Keratinocyte (primary cell): Measurements from ENCODE around the gene RAPGEF4. TPM values are rescaled to one million over a fixed set of nuclear protein-coding genes. Genes with fewer than 3 reads are reported as not detected.

ENCODE experiments used
- DNase-seq: peaks from one replicate; pipeline ENCODE4 v3.0.0-alpha.2; 2011; ENCODE audit warnings: low read depth, missing footprints, low spot score
- FAIRE-seq: peaks from 2 replicates; lab custom pipeline; 2011; peaks lifted over from hg19 to GRCh38; lab: Jason Lieb, UNC
- H2AFZ ChIP-seq: 2 replicates; pipeline ENCODE4 v1.6.0; 2012; ENCODE audit warnings: low read length, control low read depth, inconsistent platforms; ENCODE audit not compliant: control insufficient read depth
- H3K27ac ChIP-seq: 2 replicates; pipeline ENCODE4 v1.5.1; 2011; ENCODE audit warnings: low read length; ENCODE audit not compliant: control insufficient read depth, insufficient read depth
- H3K27me3 ChIP-seq: 3 replicates; pipeline ENCODE4 v1.6.0; 2011; ENCODE audit warnings: low read length; ENCODE audit not compliant: control insufficient read depth, insufficient read depth; ENCODE audit errors: extremely low read depth
- H3K36me3 ChIP-seq, 2 experiments: 2 replicates in 1 of 2; 3 replicates in 1 of 2; pipeline ENCODE4 v1.5.1; 2011; ENCODE audit warnings: low read length in 2 of 2, mild to moderate bottlenecking in 1 of 2; ENCODE audit not compliant: control insufficient read depth in 2 of 2, insufficient read depth in 2 of 2; ENCODE audit errors: extremely low read depth in 1 of 2
- H3K4me1 ChIP-seq: 3 replicates; pipeline ENCODE4 v1.5.1; 2011; ENCODE audit warnings: low read length; ENCODE audit not compliant: control insufficient read depth, insufficient read depth; ENCODE audit errors: extremely low read depth
- H3K4me2 ChIP-seq: 3 replicates; pipeline ENCODE4 v1.6.0; 2011; ENCODE audit warnings: low read depth, low read length; ENCODE audit not compliant: control insufficient read depth, insufficient read depth; ENCODE audit errors: extremely low read depth
- H3K4me3 ChIP-seq, 3 experiments: fragments of 200-600 bp in 1 of 3; sonication (generic) in 1 of 3; 2 replicates in 2 of 3; 3 replicates in 1 of 3; pipeline ENCODE4 v1.5.1; 2011 to 2016; ENCODE audit warnings: low read length in 3 of 3, mild to moderate bottlenecking in 3 of 3, control low read depth in 2 of 3, inconsistent platforms in 1 of 3, low read depth in 1 of 3, mixed read lengths in 1 of 3, mixed run types in 1 of 3, moderate library complexity in 1 of 3; ENCODE audit not compliant: control insufficient read depth in 2 of 3, insufficient read depth in 2 of 3; ENCODE audit errors: extremely low read depth in 1 of 3
- H3K79me2 ChIP-seq: 2 replicates; pipeline ENCODE4 v1.6.0; 2012; ENCODE audit warnings: low read length; ENCODE audit not compliant: control insufficient read depth, insufficient read depth
- H3K9ac ChIP-seq: 3 replicates; pipeline ENCODE4 v1.6.0; 2011; ENCODE audit warnings: low read length; ENCODE audit not compliant: control insufficient read depth, insufficient read depth; ENCODE audit errors: extremely low read depth
- H3K9me1 ChIP-seq: 3 replicates; pipeline ENCODE4 v1.6.0; 2011; ENCODE audit warnings: low read length; ENCODE audit not compliant: control insufficient read depth, insufficient read depth; ENCODE audit errors: extremely low read depth
- H3K9me3 ChIP-seq: 2 replicates; pipeline ENCODE4 v1.5.1; 2012; ENCODE audit warnings: low read depth, low read length; ENCODE audit not compliant: control insufficient read depth
- H4K20me1 ChIP-seq: 3 replicates; pipeline ENCODE4 v1.6.0; 2011; ENCODE audit warnings: low read length; ENCODE audit not compliant: control insufficient read depth, insufficient read depth; ENCODE audit errors: extremely low read depth
- CTCF ChIP-seq, 3 experiments: IDR thresholded peaks in 1 of 3; conservative IDR thresholded peaks in 1 of 3; optimal IDR thresholded peaks in 1 of 3; 2 replicates in 2 of 3; 3 replicates in 1 of 3; pipeline versions ENCODE3 to v1.5.1; 2011; ENCODE audit warnings: low read length in 3 of 3, mild to moderate bottlenecking in 3 of 3, moderate library complexity in 2 of 3, control low read depth in 1 of 3, inconsistent platforms in 1 of 3; ENCODE audit not compliant: insufficient read depth in 2 of 3; ENCODE audit errors: extremely low read depth in 1 of 3
- EZH2 ChIP-seq: IDR thresholded peaks from one replicate; pipeline ENCODE4 v1.6.1; 2012; ENCODE audit warnings: inconsistent platforms, mild to moderate bottlenecking, low read length, moderate library complexity
- dilution Hi-C: fragments of 300-500 bp; cut with MboI; formaldehyde crosslinking; loops from one replicate; pipeline ENCODE4 v1.7.0; 2020; ENCODE audit warnings: low sequenced_read_pairs; ENCODE audit not compliant: extremely low pct_ligation_motif_present
- polyA plus RNA-seq, 5 experiments: library from polyadenylated mRNA; depleted of rRNA in 3 of 5; stranded (reverse) in 3 of 5; stranded (forward) in 1 of 5; unstranded in 1 of 5; fragments of >200 nt; gene quantifications; 1 replicate in 1 of 5; 2 replicates in 3 of 5; 3 replicates in 1 of 5; pipeline versions ENCODE4 v1.2.1 to v1.2.3, GENCODE V29; 2011 to 2012; ENCODE audit warnings: missing spikeins in 2 of 5, low read depth in 1 of 5, low replicate concordance in 1 of 5

The RAPGEF4 gene
- polyA plus RNA-seq, 1 donor (not counting 4 experiments of a cell fraction or from before 2014, with no cell fraction given) = 1.6 TPM

- no peak overlapping the region for H3K9ac ChIP-seq
- H4K20me1 ChIP-seq = no peaks in the 10 kb centered on the region
- H3K4me3 ChIP-seq = no peak overlapping the region
- no peaks in the 10 kb centered on the region for H3K36me3 ChIP-seq
- no peaks in the 10 kb centered on the region for H3K79me2 ChIP-seq
- no peaks in the 10 kb centered on the region for H3K9me1 ChIP-seq
- TF ChIP-seq CTCF (optimal IDR thresholded peaks at IDR 0.05 in 1 of 3, IDR thresholded peaks at IDR 0.05 in 1 of 3, conservative IDR thresholded peaks at IDR 0.05 in 1 of 3; ENCODE audit: extremely low read depth in 1 of 3, insufficient read depth in 2 of 3, low read length in 3 of 3) (no peak), EZH2 (no peak)
- H3K4me1 ChIP-seq = peaks cover 2% of the 10 kb centered on the region
- DNase-seq (no peak), FAIRE-seq (no peak)
- H3K27ac ChIP-seq = no peak overlapping the region
- dilution Hi-C loops = no loop called here
- no peaks in the 10 kb centered on the region for H3K27me3 ChIP-seq
- H2AFZ ChIP-seq = no peak overlapping the region
- no peaks in the 10 kb centered on the region for H3K9me3 ChIP-seq
- no peak overlapping the region for H3K4me2 ChIP-seq
Observed at GRCh38 chr2:172826522-172826921, 90.9 kb downstream of the RAPGEF4 start.

GRCh38 chr2:172829229-172829628 is 93.6 kb downstream of the RAPGEF4 start:
- H4K20me1 ChIP-seq = no peaks in the 10 kb centered on the region
- no peak for TF ChIP-seq CTCF (optimal IDR thresholded peaks at IDR 0.05 in 1 of 3, IDR thresholded peaks at IDR 0.05 in 1 of 3, conservative IDR thresholded peaks at IDR 0.05 in 1 of 3; ENCODE audit: extremely low read depth in 1 of 3, insufficient read depth in 2 of 3, low read length in 3 of 3)
- no peak for TF ChIP-seq EZH2
- peak; percentile 43 for FAIRE-seq
- no peaks in the 10 kb centered on the region for H3K36me3 ChIP-seq
- no peak for DNase-seq
- H3K9me3 ChIP-seq = no peaks in the 10 kb centered on the region
- H3K4me1 ChIP-seq = peaks cover 2% of the 10 kb centered on the region
- no peak overlapping the region for H2AFZ ChIP-seq
- H3K27ac ChIP-seq = no peak overlapping the region
- H3K79me2 ChIP-seq = no peaks in the 10 kb centered on the region
- H3K4me2 ChIP-seq = no peak overlapping the region
- H3K9me1 ChIP-seq = no peaks in the 10 kb centered on the region
- no peak overlapping the region for H3K4me3 ChIP-seq
- dilution Hi-C loops = no loop called here
- H3K27me3 ChIP-seq = no peaks in the 10 kb centered on the region
- H3K9ac ChIP-seq = no peak overlapping the region
